Right renal cortex interstitium (tissue), 3 donors: ENCODE results near the gene FGD2. TPM values are rescaled to one million over a fixed set of nuclear protein-coding genes. Genes with fewer than 3 reads are reported as not detected.

ENCODE experiments used
- DNase-seq, 3 donors: peaks; one replicate each; pipeline ENCODE4 v3.0.0-alpha.2; 2013; ENCODE audit warnings: low read depth in 3 of 3, low spot score in 2 of 3
- polyA plus RNA-seq, 3 donors: library from polyadenylated mRNA; unstranded; fragments of 120-200 nt; gene quantifications; one replicate each; pipeline ENCODE4 v1.2.1, GENCODE V29; 2013; ENCODE audit not compliant: insufficient read length in 3 of 3

The FGD2 gene
- 1 to 10 TPM; 1.3 to 1.5 (median 1.5) TPM for polyA plus RNA-seq

GRCh38 chr6:37005061-37005810 is at the start of gene FGD2:
Gene FGD2 (plus strand): TSS chr6:37005655. CDS start chr6:37005818, 163 bp downstream.
- no peak for DNase-seq

- DNase-seq, result no peak
Observed at GRCh38 chr6:36955671-36956445, 49.6 kb upstream of the FGD2 start.

- no peak for DNase-seq
Observed at GRCh38 chr6:36956446-36956820, 49.0 kb upstream of the FGD2 start.

- no peak for DNase-seq
Observed at GRCh38 chr6:36957773-36958271, 47.6 kb upstream of the FGD2 start.

GRCh38 chr6:36958775-36959554 is 46.5 kb upstream of the FGD2 start:
- no peak for DNase-seq

- no peak for DNase-seq
Observed at GRCh38 chr6:36959555-36960250, 45.8 kb upstream of the FGD2 start.

- DNase-seq, result no peak
Observed at GRCh38 chr6:36961441-36962435, 43.7 kb upstream of the FGD2 start.

GRCh38 chr6:36962874-36963273 is 42.6 kb upstream of the FGD2 start:
- no peak for DNase-seq

- DNase-seq, result no peak
Observed at GRCh38 chr6:36963451-36964290, 41.8 kb upstream of the FGD2 start.

GRCh38 chr6:36964349-36964748 is 41.1 kb upstream of the FGD2 start:
- no peak for DNase-seq

GRCh38 chr6:36964908-36965307 is 40.5 kb upstream of the FGD2 start:
- no peak for DNase-seq

GRCh38 chr6:36967301-36967700 is 38.2 kb upstream of the FGD2 start:
- no peak for DNase-seq

- no peak for DNase-seq
Observed at GRCh38 chr6:36967757-36968156, 37.7 kb upstream of the FGD2 start.

GRCh38 chr6:36968266-36968977 is 37.0 kb upstream of the FGD2 start:
- DNase-seq, result no peak

GRCh38 chr6:36969240-36969691 is 36.2 kb upstream of the FGD2 start:
- DNase-seq, result no peak

- DNase-seq, result no peak
Observed at GRCh38 chr6:36969988-36970891, 35.2 kb upstream of the FGD2 start.
